GM12864 (cell line): Measurements from ENCODE around the gene EVA1B.

Source experiments
- DNase-seq: peaks from one replicate; pipeline ENCODE4 v3.0.0-alpha.2; 2011; ENCODE audit warnings: low read depth
- H3K4me3 ChIP-seq: 2 replicates; pipeline ENCODE4 v1.5.1; 2011; ENCODE audit warnings: mild to moderate bottlenecking, low read depth, low read length, control low read depth
- CTCF ChIP-seq: IDR thresholded peaks from 2 replicates; pipeline ENCODE4 v1.5.1; 2011; ENCODE audit warnings: low read depth, mild to moderate bottlenecking, moderate library complexity, low read length, control low read depth, inconsistent platforms; ENCODE audit errors: missing control alignments

EVA1B gene

GRCh38 chr1:36365381-36365780, 41.9 kb upstream of the EVA1B start:
- DNase-seq: no peak
- no peak overlapping the region for H3K4me3 ChIP-seq
- no peak for TF ChIP-seq CTCF

GRCh38 chr1:36359911-36360550, 36.6 kb upstream of the EVA1B start:
- no peak for TF ChIP-seq CTCF
- no peak overlapping the region for H3K4me3 ChIP-seq
- DNase-seq: no peak

GRCh38 chr1:36359383-36359782, 35.9 kb upstream of the EVA1B start:
- DNase-seq: no peak
- TF ChIP-seq CTCF: no peak
- H3K4me3 ChIP-seq: no peak overlapping the region

GRCh38 chr1:36358514-36359084, 35.2 kb upstream of the EVA1B start:
- no peak overlapping the region for H3K4me3 ChIP-seq
- no peak for DNase-seq
- TF ChIP-seq CTCF: no peak

- no peak for TF ChIP-seq CTCF
- no peak overlapping the region for H3K4me3 ChIP-seq
- DNase-seq: no peak
Measured at GRCh38 chr1:36355811-36356210, 32.4 kb upstream of the EVA1B start.

- H3K4me3 ChIP-seq: no peak overlapping the region
- DNase-seq: no peak
- no peak for TF ChIP-seq CTCF
Measured at GRCh38 chr1:36354486-36354885, 31.0 kb upstream of the EVA1B start.
